Osteocyte (in vitro differentiated cells): ENCODE measurements around the gene ITGAD. TPM values are rescaled to one million over a fixed set of nuclear protein-coding genes. Genes with fewer than 3 reads are reported as not detected.

Source experiments
- DNase-seq: peaks from one replicate; pipeline ENCODE4 v3.0.0; 2021; ENCODE audit warnings: mixed read lengths; ENCODE audit not compliant: unreplicated experiment; ENCODE audit errors: extremely low spot score
- H3K27ac Mint-ChIP-seq: one replicate; pipeline ENCODE4 v1.8.0; 2021; ENCODE audit warnings: mild to moderate bottlenecking, mixed read lengths; ENCODE audit not compliant: unreplicated experiment
- H3K27me3 Mint-ChIP-seq: one replicate; pipeline ENCODE4 v1.8.0; 2021; ENCODE audit warnings: mixed read lengths; ENCODE audit not compliant: unreplicated experiment
- H3K36me3 Mint-ChIP-seq: one replicate; pipeline ENCODE4 v1.8.0; 2021; ENCODE audit warnings: mixed read lengths; ENCODE audit not compliant: unreplicated experiment
- H3K4me1 Mint-ChIP-seq: one replicate; pipeline ENCODE4 v1.8.0; 2021; ENCODE audit warnings: mixed read lengths; ENCODE audit not compliant: unreplicated experiment
- H3K4me3 Mint-ChIP-seq: one replicate; pipeline ENCODE4 v1.8.0; 2021; ENCODE audit warnings: mild to moderate bottlenecking, moderate library complexity, mixed read lengths; ENCODE audit not compliant: unreplicated experiment
- H3K9me3 Mint-ChIP-seq: one replicate; pipeline ENCODE4 v1.8.0; 2021; ENCODE audit warnings: mixed read lengths; ENCODE audit not compliant: unreplicated experiment
- total RNA-seq: library from RNA; stranded (reverse); gene quantifications from 2 replicates; pipeline ENCODE4 v1.2.1, GENCODE V29; 2021
- TF ChIP-seq, protein P1 (sequence below): fragments of 200-600 bp; sonication (generic); IDR thresholded peaks from 2 replicates; pipeline ENCODE4 v1.5.0; 2021; ENCODE audit warnings: antibody characterized with exemption, mild to moderate bottlenecking, moderate library complexity

The ITGAD gene
- total RNA-seq, 1 donor from 2014 or later = not detected

- no peaks in the 10 kb centered on the region for H3K36me3 Mint-ChIP-seq
- no peak overlapping the region for H3K4me3 Mint-ChIP-seq
- peaks cover 10% of the 10 kb centered on the region for H3K27me3 Mint-ChIP-seq
- TF ChIP-seq, protein P1, sequence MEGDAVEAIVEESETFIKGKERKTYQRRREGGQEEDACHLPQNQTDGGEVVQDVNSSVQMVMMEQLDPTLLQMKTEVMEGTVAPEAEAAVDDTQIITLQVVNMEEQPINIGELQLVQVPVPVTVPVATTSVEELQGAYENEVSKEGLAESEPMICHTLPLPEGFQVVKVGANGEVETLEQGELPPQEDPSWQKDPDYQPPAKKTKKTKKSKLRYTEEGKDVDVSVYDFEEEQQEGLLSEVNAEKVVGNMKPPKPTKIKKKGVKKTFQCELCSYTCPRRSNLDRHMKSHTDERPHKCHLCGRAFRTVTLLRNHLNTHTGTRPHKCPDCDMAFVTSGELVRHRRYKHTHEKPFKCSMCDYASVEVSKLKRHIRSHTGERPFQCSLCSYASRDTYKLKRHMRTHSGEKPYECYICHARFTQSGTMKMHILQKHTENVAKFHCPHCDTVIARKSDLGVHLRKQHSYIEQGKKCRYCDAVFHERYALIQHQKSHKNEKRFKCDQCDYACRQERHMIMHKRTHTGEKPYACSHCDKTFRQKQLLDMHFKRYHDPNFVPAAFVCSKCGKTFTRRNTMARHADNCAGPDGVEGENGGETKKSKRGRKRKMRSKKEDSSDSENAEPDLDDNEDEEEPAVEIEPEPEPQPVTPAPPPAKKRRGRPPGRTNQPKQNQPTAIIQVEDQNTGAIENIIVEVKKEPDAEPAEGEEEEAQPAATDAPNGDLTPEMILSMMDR = no peak
- no peak overlapping the region for H3K27ac Mint-ChIP-seq
- DNase-seq = no peak
- H3K4me1 Mint-ChIP-seq = no peaks in the 10 kb centered on the region
- no peaks in the 10 kb centered on the region for H3K9me3 Mint-ChIP-seq
Measured at GRCh38 chr16:31385680-31386079, 7.5 kb upstream of the ITGAD start.

DNA sequence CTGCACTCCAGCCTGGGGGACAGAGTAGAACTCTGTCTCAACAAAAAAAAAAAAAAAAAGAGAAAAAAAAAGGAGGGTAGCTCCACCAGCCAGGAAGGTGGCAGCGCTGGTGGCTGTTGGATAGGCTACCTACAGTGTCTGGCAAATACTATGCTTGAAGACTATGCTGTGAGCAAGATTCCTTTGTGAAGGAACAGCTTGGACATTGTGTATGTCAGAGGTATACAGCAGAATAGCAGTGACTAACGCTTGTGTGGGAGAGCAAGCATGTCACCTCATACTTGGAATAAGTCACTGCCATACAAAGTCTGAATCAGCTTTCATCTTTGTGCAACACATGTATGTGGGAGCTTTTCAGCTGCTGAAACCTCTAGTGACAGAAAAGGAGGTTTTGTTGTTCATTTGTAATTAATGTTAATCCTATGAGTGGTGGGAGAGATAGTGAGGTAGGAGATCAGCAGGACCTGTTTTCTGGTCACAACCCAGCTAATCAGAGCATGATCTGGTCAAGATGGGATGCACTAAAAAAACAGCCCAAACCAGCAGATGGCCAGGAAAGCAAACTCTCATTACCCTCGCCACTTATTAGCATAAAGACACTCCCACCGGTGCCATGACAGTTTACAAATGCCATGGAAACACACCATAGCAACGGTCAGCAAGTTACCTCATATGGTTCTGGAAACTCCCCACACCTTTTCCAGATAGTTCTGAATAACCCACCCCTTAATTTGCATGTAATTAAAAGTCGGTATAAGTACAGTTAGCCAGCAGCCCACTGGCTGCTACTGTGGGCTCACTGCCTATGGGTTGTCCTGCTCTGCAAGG lies 6.8 kb upstream of the ITGAD start:
- TF ChIP-seq, protein P1 = no peak
- Mint-ChIP-seq H3K27ac (no peak overlapping the region), H3K27me3 (peaks cover 12% of the 10 kb centered on the region), H3K36me3 (no peaks in the 10 kb centered on the region), H3K4me3 (no peak overlapping the region), H3K4me1 (no peaks in the 10 kb centered on the region), H3K9me3 (no peaks in the 10 kb centered on the region)
- DNase-seq = no peak

- no peak overlapping the region for H3K27ac Mint-ChIP-seq
- H3K4me1 Mint-ChIP-seq = no peaks in the 10 kb centered on the region
- H3K36me3 Mint-ChIP-seq = no peaks in the 10 kb centered on the region
Measured at GRCh38 chr16:31388535-31388934, 4.6 kb upstream of the ITGAD start.

DNA sequence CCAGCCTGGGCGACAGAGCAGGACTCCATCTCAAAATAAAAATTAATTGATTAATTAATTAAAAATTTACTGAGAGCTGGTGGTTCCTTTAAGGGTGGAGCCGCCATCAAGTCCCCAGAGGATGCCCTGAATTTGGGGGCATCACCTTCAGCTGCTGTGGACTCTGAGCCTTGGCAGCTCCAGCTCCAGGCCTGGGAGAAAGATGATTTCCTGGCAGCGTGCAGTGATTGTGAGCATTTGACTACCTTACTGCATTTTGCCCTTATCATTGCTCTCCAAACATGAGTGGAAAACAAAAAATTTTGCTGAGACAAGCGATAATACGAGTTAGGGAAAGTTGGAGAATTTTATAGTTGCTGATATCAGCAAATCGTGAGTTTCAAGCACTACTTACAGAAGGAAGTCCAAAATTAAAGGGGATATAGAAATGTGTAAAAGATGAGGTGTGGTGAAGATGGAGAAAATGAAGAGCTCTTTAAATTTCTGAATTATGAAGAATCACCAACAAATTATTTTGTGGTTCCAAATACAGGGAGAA lies 2.6 kb upstream of the ITGAD start:
- Mint-ChIP-seq H3K4me1 (no peaks in the 10 kb centered on the region), H3K27me3 (peaks cover 8% of the 10 kb centered on the region), H3K27ac (no peak overlapping the region), H3K9me3 (no peaks in the 10 kb centered on the region), H3K36me3 (no peaks in the 10 kb centered on the region), H3K4me3 (no peak overlapping the region)
- DNase-seq = no peak
- TF ChIP-seq, protein P1 = no peak

More at GRCh38 chr16:31388535-31388934, 4.6 kb upstream of the ITGAD start:
- DNase-seq = no peak
- no peaks in the 10 kb centered on the region for H3K9me3 Mint-ChIP-seq
- TF ChIP-seq, protein P1 = no peak
- peaks cover 8% of the 10 kb centered on the region for H3K27me3 Mint-ChIP-seq
- H3K4me3 Mint-ChIP-seq = no peak overlapping the region

- Mint-ChIP-seq H3K9me3 (peaks cover 5% of the 10 kb centered on the region), H3K27ac (no peak overlapping the region), H3K4me1 (no peaks in the 10 kb centered on the region), H3K27me3 (peaks cover 2% of the 10 kb centered on the region), H3K36me3 (no peaks in the 10 kb centered on the region), H3K4me3 (no peak overlapping the region)
- DNase-seq = no peak
- TF ChIP-seq, protein P1 = no peak
Measured at GRCh38 chr16:31395647-31396046, 2.5 kb downstream of the ITGAD start.
